ENCODE results near the gene NEK11. TPM values are rescaled to one million over a fixed set of nuclear protein-coding genes. Genes with fewer than 3 reads are reported as not detected.

The NEK11 gene
- total and polyA plus RNA-seq, 9 of the 15 experiments (the other 6 are each of a cell fraction or from before 2014, with no cell fraction given) = 0.28 to 1.5 (median 0.87) TPM

DNA sequence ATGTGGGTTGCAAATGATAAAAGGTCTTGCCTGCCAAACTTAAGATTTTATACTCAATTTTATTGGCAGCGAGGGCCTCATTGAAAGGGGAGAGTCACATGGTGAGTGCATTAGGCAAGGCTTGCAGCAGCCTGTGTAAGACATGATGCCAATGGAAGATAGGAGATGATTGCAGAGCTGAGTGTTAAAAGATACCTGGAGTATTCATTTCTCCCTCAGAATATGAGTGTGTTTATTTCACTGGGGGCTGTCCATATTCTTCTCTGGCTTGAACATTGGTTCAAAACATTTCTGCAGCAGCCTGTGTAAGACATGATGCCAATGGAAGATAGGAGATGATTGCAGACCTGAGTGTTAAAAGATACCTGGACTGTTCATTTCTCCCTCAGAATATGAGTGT lies 189.7 kb downstream of the NEK11 start:
- H2AFZ ChIP-seq (ENCODE audit: low read depth, low read length) = no peak overlapping the region
- H3K27me3 ChIP-seq (ENCODE audit: control insufficient read depth in 2 of 2, insufficient read depth in 2 of 2, low read length in 2 of 2) = no peaks in the 10 kb centered on the region; a peak in 1 of 5 replicates
- BruUV-seq (replicated peaks) = no TSS peak
- H3K9me1 ChIP-seq (ENCODE audit: control insufficient read depth, insufficient read depth, low read length) = no peaks in the 10 kb centered on the region
- H4K20me1 ChIP-seq (replicated peaks; ENCODE audit: control insufficient read depth, insufficient read depth, low read length) = no peaks in the 10 kb centered on the region
- no peaks in the 10 kb centered on the region for H3K9me3 ChIP-seq (replicated peaks; ENCODE audit: control insufficient read depth, insufficient read depth, low read depth, low read length)
- 0 out of 5 replicates have a peak, but pooled peaks cover 0 to 2% of the 10 kb centered on the region in 2 experiments for H3K4me1 ChIP-seq (replicated peaks in 1 of 2; ENCODE audit: control insufficient read depth in 2 of 2, insufficient read depth in 2 of 2, low read length in 2 of 2)
- FAIRE-seq (no peak), ATAC-seq (no peak), DNase-seq (ENCODE audit: extremely low read depth in 1 of 4, low spot score in 3 of 4) (no peak)
- TF ChIP-seq RBM34 (IDR thresholded peaks at IDR 0.05; ENCODE audit: borderline replicate concordance, insufficient read depth, low read length) (no peak), CEBPG (CRISPR knock-in tag; IDR thresholded peaks at IDR 0.05) (no peak), CEBPG (tag; conservative IDR thresholded peaks at IDR 0.05 in 1 of 2, IDR thresholded peaks at IDR 0.05 in 1 of 2) (peak in 1 of 2 experiments; percentile 27; a peak in 1 of 4 replicates), RBBP5 (IDR thresholded peaks at IDR 0.05; ENCODE audit: borderline replicate concordance, insufficient read depth, low read length, poor library complexity, severe bottlenecking) (no peak), CSDE1 (IDR thresholded peaks at IDR 0.05) (no peak)
- H3K79me2 ChIP-seq (ENCODE audit: control insufficient read depth, insufficient read depth, low read length) = no peaks in the 10 kb centered on the region
- POLR2A ChIA-PET = no interaction called here
- H3K4me3 ChIP-seq = no peak overlapping the region
- no peaks in the 10 kb centered on the region for H3K36me3 ChIP-seq (ENCODE audit: control insufficient read depth, insufficient read depth, low read length)
- no peak overlapping the region for H3K27ac ChIP-seq (ENCODE audit: extremely low read depth, low read depth, low read length)
- no peak overlapping the region for H3K9ac ChIP-seq (ENCODE audit: insufficient read depth in 1 of 2, low read depth in 2 of 2, low read length in 2 of 2)
- in situ Hi-C loops (cut with MboI) = no loop called here
- no peak overlapping the region for H3K4me2 ChIP-seq (ENCODE audit: insufficient read depth, low read length)
- 0% methylated on average over 1 of the region's 1 CpG for WGBS (ENCODE audit: insufficient coverage, low coverage, missing lambda C conversion rate)
- intact Hi-C loops (cut with micrococcal nuclease) = no loop called here
- CTCF ChIA-PET (ENCODE audit: low intra/inter-chr PET ratio) = no interaction called here

DNA sequence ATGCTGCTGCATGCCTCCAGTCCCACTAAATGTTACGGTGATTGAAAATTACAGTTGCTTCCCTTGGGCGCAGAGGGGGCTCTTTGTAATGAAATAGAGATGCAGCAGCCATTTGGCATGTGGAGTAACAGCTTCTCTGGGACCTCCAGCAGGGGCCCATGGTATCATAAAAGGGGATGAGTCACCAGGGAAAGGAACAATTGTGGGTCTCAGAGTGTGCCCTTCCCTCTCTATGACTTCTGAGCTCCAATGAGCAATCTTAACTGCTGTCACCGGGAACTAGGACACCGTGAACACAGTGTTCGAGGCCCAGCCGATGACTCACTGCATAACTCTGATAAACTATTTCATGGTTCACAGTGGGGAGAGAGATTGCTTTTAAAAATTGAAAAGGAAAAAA lies 190.1 kb downstream of the NEK11 start:
- Histone ChIP-seq H3K9ac (ENCODE audit: insufficient read depth in 1 of 2, low read depth in 2 of 2, low read length in 2 of 2) (no peak overlapping the region), H3K9me3 (replicated peaks; ENCODE audit: control insufficient read depth, insufficient read depth, low read depth, low read length) (no peaks in the 10 kb centered on the region), H3K4me1 (replicated peaks in 1 of 2; ENCODE audit: control insufficient read depth in 2 of 2, insufficient read depth in 2 of 2, low read length in 2 of 2) (0 out of 5 replicates have a peak, but pooled peaks cover 0 to 2% of the 10 kb centered on the region in 2 experiments), H4K20me1 (replicated peaks; ENCODE audit: control insufficient read depth, insufficient read depth, low read length) (no peaks in the 10 kb centered on the region), H3K9me1 (ENCODE audit: control insufficient read depth, insufficient read depth, low read length) (no peaks in the 10 kb centered on the region), H3K4me3 (no peak overlapping the region), H3K4me2 (ENCODE audit: insufficient read depth, low read length) (no peak overlapping the region), H3K79me2 (ENCODE audit: control insufficient read depth, insufficient read depth, low read length) (no peaks in the 10 kb centered on the region), H3K36me3 (ENCODE audit: control insufficient read depth, insufficient read depth, low read length) (no peaks in the 10 kb centered on the region), H2AFZ (ENCODE audit: low read depth, low read length) (0 out of 2 replicates have a peak overlapping the region, but pooled peaks have one; percentile 51), H3K27ac (ENCODE audit: extremely low read depth, low read depth, low read length) (no peak overlapping the region), H3K27me3 (ENCODE audit: control insufficient read depth in 2 of 2, insufficient read depth in 2 of 2, low read length in 2 of 2) (no peaks in the 10 kb centered on the region; a peak in 1 of 5 replicates)
- intact Hi-C loops (cut with micrococcal nuclease) (no loop called here), in situ Hi-C loops (cut with MboI) (no loop called here)
- ChIA-PET CTCF (ENCODE audit: low intra/inter-chr PET ratio) (no interaction called here), POLR2A (no interaction called here)
- peak; percentile 33; the same call in 1 of the 2 replicates for TF ChIP-seq JUND (IDR thresholded peaks at IDR 0.05; ENCODE audit: borderline replicate concordance, low read depth, low read length)
- TF ChIP-seq JUND (tag; IDR thresholded peaks at IDR 0.05; ENCODE audit: borderline replicate concordance, low read depth, low read length) = peak; percentile 50; the same call in 2 of the 3 replicates
- TF ChIP-seq FOSL1 (tag; conservative IDR thresholded peaks at IDR 0.05) = peak; percentile 81
- TF ChIP-seq HNRNPK (IDR thresholded peaks at IDR 0.05; ENCODE audit: low read depth, low read length, poor library complexity, severe bottlenecking) = no peak
- TF ChIP-seq, protein P1, sequence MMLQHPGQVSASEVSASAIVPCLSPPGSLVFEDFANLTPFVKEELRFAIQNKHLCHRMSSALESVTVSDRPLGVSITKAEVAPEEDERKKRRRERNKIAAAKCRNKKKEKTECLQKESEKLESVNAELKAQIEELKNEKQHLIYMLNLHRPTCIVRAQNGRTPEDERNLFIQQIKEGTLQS (IDR thresholded peaks at IDR 0.05) = peak; percentile 69
- TF ChIP-seq, protein P1 (CRISPR knock-in tag; conservative IDR thresholded peaks at IDR 0.05) = no peak
- no TSS peak for BruUV-seq (replicated peaks)
- 8% methylated on average over 6 of the region's 6 CpGs for WGBS (ENCODE audit: insufficient coverage, low coverage, missing lambda C conversion rate)
- ATAC-seq = no peak
- FAIRE-seq = no peak
- peak; percentile 6 to 17 (median 12) for DNase-seq (ENCODE audit: extremely low read depth in 1 of 4, low spot score in 3 of 4)
